T-cell (primary cell): ENCODE measurements around the gene LTF. TPM values are rescaled to one million over a fixed set of nuclear protein-coding genes. Genes with fewer than 3 reads are reported as not detected.
"Not testable (repeated sequence)": the region's sequence is repeated elsewhere in the genome, so short reads cannot be mapped to it uniquely, and the experiment has no call there.

ENCODE experiments used
- ATAC-seq, 4 experiments: fragments of 200-7000 bp in 3 of 4; fragments of 150-1000 bp in 1 of 4; cut with Tn5 transposase; replicated peaks in 1 of 4; 1 replicate in 3 of 4; 2 replicates in 1 of 4; pipeline ENCODE4 v1.10.0; 2021; ENCODE audit warnings: moderate library complexity in 3 of 4, mild to moderate bottlenecking in 2 of 4, moderate number of reproducible peaks in 1 of 4
- CTCF ChIA-PET, 2 donors: fragments of 300-600 bp; sonication (Branson Sonifier 250); formaldehyde crosslinking; loops; one replicate each; lab custom pipeline; 2022; ENCODE audit warnings: antibody characterized with exemption in 2 of 2; lab: Charles Lee
- POLR2A ChIA-PET, 2 donors: fragments of 300-600 bp; sonication (Branson Sonifier 250); formaldehyde crosslinking; loops; one replicate each; lab custom pipeline; 2022; ENCODE audit warnings: antibody characterized with exemption in 2 of 2; lab: Charles Lee
- DNase-seq, 35 experiments: peaks; one replicate each; pipeline versions ENCODE4 v3.0.0 to v3.0.0-alpha.2; 2013 to 2023
- H3K27ac ChIP-seq: one replicate; pipeline ENCODE4 v1.5.1; 2013; ENCODE audit warnings: low read length
- H3K27me3 ChIP-seq, 2 experiments: replicated peaks in 1 of 2; 1 replicate in 1 of 2; 2 replicates in 1 of 2; pipeline versions ENCODE4 v1.6.1 to v1.7.0; 2013; ENCODE audit warnings: low read length in 1 of 2, mixed read lengths in 1 of 2; ENCODE audit not compliant: control insufficient read depth in 2 of 2, insufficient read depth in 2 of 2; ENCODE audit errors: extremely low read depth in 1 of 2
- H3K36me3 ChIP-seq, 2 donors: 1 replicate in 1 of 2; 2 replicates in 1 of 2; pipeline versions ENCODE4 v1.6.1 to v1.7.0; 2013; ENCODE audit warnings: low read length in 1 of 2; ENCODE audit not compliant: control insufficient read depth in 2 of 2, insufficient read depth in 1 of 2; ENCODE audit errors: extremely low read depth in 1 of 2
- H3K4me1 ChIP-seq, 2 experiments: 1 replicate in 1 of 2; 2 replicates in 1 of 2; pipeline versions ENCODE4 v1.6.1 to v1.7.0; 2013; ENCODE audit warnings: low read length in 2 of 2, mixed read lengths in 1 of 2; ENCODE audit not compliant: insufficient read depth in 2 of 2, control insufficient read depth in 1 of 2; ENCODE audit errors: extremely low read depth in 1 of 2
- H3K4me3 ChIP-seq, 2 donors: 1 replicate in 1 of 2; 2 replicates in 1 of 2; pipeline versions ENCODE4 v1.5.1 to v1.7.0; 2013; ENCODE audit warnings: mild to moderate bottlenecking in 2 of 2, low read length in 1 of 2, moderate library complexity in 1 of 2; ENCODE audit not compliant: control insufficient read depth in 1 of 2; ENCODE audit errors: extremely low read depth in 1 of 2
- H3K9me3 ChIP-seq: 2 replicates; pipeline ENCODE4 v1.7.0; 2013
- H3K27ac Mint-ChIP-seq, 2 donors: one replicate each; pipeline ENCODE4 v1.8.0; 2020 to 2021; ENCODE audit warnings: mild to moderate bottlenecking in 2 of 2, mixed read lengths in 2 of 2
- H3K27me3 Mint-ChIP-seq, 2 donors: one replicate each; pipeline ENCODE4 v1.8.0; 2021 to 2022; ENCODE audit warnings: mixed read lengths in 2 of 2
- H3K36me3 Mint-ChIP-seq: one replicate; pipeline ENCODE4 v1.8.0; 2021; ENCODE audit warnings: mixed read lengths
- H3K4me1 Mint-ChIP-seq, 3 donors: one replicate each; pipeline ENCODE4 v1.8.0; 2020 to 2022; ENCODE audit warnings: mixed read lengths in 3 of 3, mild to moderate bottlenecking in 1 of 3
- H3K4me3 Mint-ChIP-seq, 3 donors: one replicate each; pipeline ENCODE4 v1.8.0; 2020 to 2022; ENCODE audit warnings: mild to moderate bottlenecking in 3 of 3, mixed read lengths in 3 of 3, moderate library complexity in 3 of 3
- H3K9me3 Mint-ChIP-seq, 3 donors: one replicate each; pipeline ENCODE4 v1.8.0; 2020 to 2022; ENCODE audit warnings: mixed read lengths in 3 of 3
- WGBS: methylation state at CpG from one replicate; pipeline ENCODE4 v1.1.5; 2013; ENCODE audit warnings: missing lambda C conversion rate; ENCODE audit not compliant: insufficient coverage; 5-methylcytosine and 5-hydroxymethylcytosine counted together
- total RNA-seq, 35 experiments: library from RNA in 6 of 35; stranded (reverse) in 6 of 35; fragments of 120-200 nt in 1 of 35; gene quantifications; one replicate each; pipeline versions ENCODE4 v1.2.1 to v1.2.4 and lab custom pipeline; 2013 to 2026

The LTF gene
- total RNA-seq, 5 donors from 2014 or later (not counting 1 experiment from before 2014, with no cell fraction given) = 0.16 TPM; not detected in 4

DNA sequence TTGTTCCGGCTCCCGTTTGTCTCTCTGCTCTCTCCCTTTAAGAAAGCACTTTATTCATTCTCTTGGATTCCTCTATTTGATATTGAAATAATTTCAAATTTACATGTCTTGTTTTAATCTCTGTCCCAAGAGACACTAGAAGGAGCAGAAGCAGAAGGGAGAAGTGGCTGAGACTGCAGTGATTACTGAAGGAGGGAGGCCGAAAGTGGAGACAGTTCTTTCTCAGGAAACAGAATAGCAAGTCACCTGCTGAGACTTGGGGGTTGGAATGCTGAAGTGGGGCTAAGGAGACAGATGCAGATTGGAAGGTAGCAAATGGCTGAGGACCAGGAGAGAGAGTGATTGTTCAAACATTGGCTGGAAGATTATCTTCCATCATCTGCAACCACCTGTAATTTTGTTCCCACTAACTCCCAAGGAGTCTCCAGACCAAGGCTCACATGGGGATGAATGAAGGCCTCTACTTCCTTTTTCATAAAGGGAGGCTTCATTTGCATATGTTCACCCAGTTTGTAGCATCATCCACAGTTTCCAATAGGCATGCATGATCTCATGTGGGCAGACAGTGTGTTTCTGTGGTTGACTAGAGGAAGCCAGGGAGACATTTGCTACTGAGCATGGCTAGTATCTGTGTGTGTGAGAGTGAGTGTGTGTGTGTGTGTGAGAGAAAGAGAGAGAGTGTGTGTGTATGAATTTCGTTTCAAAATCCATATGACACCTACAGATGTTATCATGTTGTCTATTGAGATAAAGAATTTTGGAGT lies 24.0 kb downstream of the LTF start:
- Mint-ChIP-seq H3K4me3 (peak overlapping the region in 1 of 3 donors; percentile 0), H3K27me3 (no peaks in the 10 kb centered on the region), H3K27ac (peak overlapping the region; percentile 15 to 22), H3K9me3 (no peaks in the 10 kb centered on the region), H3K36me3 (no peaks in the 10 kb centered on the region), H3K4me1 (peaks cover 20 to 25% (median 24%) of the 10 kb centered on the region in 3 donors)
- 100% methylated on average over 1 of the region's 4 CpGs for WGBS
- Histone ChIP-seq H3K4me1 (peaks cover 19 to 33% of the 10 kb centered on the region in 2 experiments), H3K27me3 (peaks cover 0 to 4% of the 10 kb centered on the region in 2 experiments), H3K4me3 (no peak overlapping the region), H3K9me3 (no peaks in the 10 kb centered on the region), H3K36me3 (no peaks in the 10 kb centered on the region), H3K27ac (no peak overlapping the region)
- CTCF ChIA-PET = interaction anchor here in 1 of 2 donors (0.6 kb wide), 1 partner anchor 1548 kb away, joined by 4 read pairs; no protein-coding TSS in a partner anchor
- POLR2A ChIA-PET = no interaction called here
- peak; percentile 89 to 98 (median 93) for ATAC-seq
- DNase-seq = peak in 24 of 35 experiments; percentile 4 to 68 (median 20)

DNA sequence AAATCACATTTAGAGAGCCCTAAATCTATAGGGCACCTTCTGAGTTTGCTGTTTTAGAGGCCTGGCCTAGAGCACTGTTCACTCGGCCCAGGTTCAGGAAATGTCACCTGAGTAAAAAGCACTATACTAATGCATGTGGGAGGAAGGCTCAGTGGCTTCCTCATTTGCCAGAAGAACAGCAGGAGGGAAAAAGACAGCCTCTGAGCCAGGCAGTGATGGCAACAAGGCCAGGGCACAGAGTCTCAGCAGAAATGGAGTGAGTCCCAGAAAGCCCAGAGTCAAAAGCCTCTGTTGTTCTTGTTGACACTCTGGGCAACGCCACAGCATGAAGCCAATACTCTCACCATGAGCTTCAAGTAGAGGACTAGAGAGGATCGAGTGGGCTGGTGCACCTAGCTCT lies 25.9 kb downstream of the LTF start:
- Histone ChIP-seq H3K4me3 (no peak overlapping the region), H3K9me3 (no peaks in the 10 kb centered on the region), H3K36me3 (no peaks in the 10 kb centered on the region), H3K27ac (no peak overlapping the region), H3K27me3 (no peaks in the 10 kb centered on the region), H3K4me1 (peaks cover 19 to 33% of the 10 kb centered on the region in 2 experiments)
- Mint-ChIP-seq H3K36me3 (no peaks in the 10 kb centered on the region), H3K27me3 (no peaks in the 10 kb centered on the region), H3K4me1 (peaks cover 20 to 27% (median 24%) of the 10 kb centered on the region in 3 donors), H3K27ac (no peak overlapping the region), H3K4me3 (no peak overlapping the region), H3K9me3 (no peaks in the 10 kb centered on the region)
- WGBS = 72% methylated on average over 3 of the region's 3 CpGs
- ChIA-PET CTCF (interaction anchor here (0.6 to 1.3 kb wide), 3 partner anchors 50 to 173 kb away, joined by 3 to 5 read pairs (median 5); no protein-coding TSS in a partner anchor), POLR2A (no interaction called here)
- DNase-seq = no peak
- no peak for ATAC-seq

DNA sequence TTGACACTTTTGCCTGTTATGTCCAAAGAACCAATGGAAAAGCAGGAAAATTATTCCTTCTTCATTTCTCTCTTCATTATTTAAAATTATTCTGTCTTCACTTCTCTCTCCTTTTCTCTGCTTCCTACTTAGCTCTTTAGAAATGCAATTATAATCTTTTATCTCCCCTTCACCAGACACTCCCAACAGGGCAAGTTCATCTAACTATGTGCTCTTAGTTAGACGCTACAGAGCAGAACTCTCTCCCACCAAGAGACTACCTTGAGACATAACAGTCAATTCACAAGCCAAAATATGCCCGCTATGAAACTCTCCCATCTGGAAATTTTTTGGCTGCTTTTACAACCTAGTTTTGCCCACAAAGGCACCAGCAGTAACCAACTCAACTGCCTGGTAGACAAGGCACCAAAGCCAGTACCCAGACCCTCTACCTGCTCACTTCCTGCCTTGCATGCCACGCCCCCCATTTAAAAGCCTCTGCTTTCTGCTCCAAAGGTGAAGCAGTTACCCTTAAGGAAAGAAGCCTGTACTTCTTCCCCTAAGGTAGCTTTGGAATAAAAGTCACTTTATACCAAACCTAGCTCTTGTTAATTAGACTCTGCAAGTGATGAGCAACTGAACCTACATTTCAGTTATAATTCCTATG lies 29.5 kb downstream of the LTF start:
- Histone ChIP-seq H3K4me3 (no peak overlapping the region), H3K4me1 (peaks cover 3 to 11% of the 10 kb centered on the region in 2 experiments), H3K27ac (no peak overlapping the region), H3K27me3 (no peaks in the 10 kb centered on the region), H3K36me3 (no peaks in the 10 kb centered on the region), H3K9me3 (no peaks in the 10 kb centered on the region)
- H3K4me3 Mint-ChIP-seq = no peak overlapping the region
- ATAC-seq (peak in 1 of 4 experiments; percentile 56), DNase-seq (peak in 1 of 35 experiments; percentile 4)
- CTCF ChIA-PET = no interaction called here
- WGBS = 100% methylated on average over 2 of the region's 3 CpGs
- peaks cover 5% of the 10 kb centered on the region for H3K36me3 Mint-ChIP-seq
- peaks cover 12 to 21% (median 14%) of the 10 kb centered on the region in 3 donors for H3K9me3 Mint-ChIP-seq
- peaks cover 0 to 11% (median 9%) of the 10 kb centered on the region in 3 donors for H3K4me1 Mint-ChIP-seq
- POLR2A ChIA-PET = no interaction called here
- no peaks in the 10 kb centered on the region for H3K27me3 Mint-ChIP-seq
- no peak overlapping the region for H3K27ac Mint-ChIP-seq

DNA sequence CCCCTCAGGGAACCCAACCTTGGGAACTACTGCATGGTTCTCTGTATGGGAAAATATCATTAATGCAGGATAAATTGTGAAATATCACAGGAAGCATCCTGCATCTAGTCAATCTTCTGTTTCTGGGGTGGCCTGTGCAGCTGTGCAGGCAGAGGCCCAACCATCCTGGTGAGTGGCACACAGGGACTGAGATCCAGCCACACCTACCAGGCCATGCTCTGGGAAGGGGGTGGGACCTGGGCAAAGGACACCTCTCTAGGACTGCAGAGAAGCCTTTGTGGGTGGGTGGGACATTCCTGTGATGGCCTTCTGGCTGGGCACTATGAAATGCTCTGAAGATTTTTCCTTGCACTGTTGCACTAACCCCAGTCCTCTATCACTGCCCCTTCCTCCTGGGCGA lies 30.9 kb downstream of the LTF start:
- ATAC-seq = no peak
- Mint-ChIP-seq H3K27ac (no peak overlapping the region), H3K4me3 (no peak overlapping the region), H3K9me3 (peaks cover 12 to 21% (median 14%) of the 10 kb centered on the region in 3 donors), H3K36me3 (peaks cover 5% of the 10 kb centered on the region), H3K27me3 (no peaks in the 10 kb centered on the region), H3K4me1 (peaks cover 0 to 9% (median 6%) of the 10 kb centered on the region in 3 donors)
- CTCF ChIA-PET = no interaction called here
- POLR2A ChIA-PET = no interaction called here
- Histone ChIP-seq H3K27me3 (no peaks in the 10 kb centered on the region), H3K27ac (no peak overlapping the region), H3K4me1 (peaks cover under 1 to 5% of the 10 kb centered on the region in 2 experiments), H3K9me3 (no peaks in the 10 kb centered on the region), H3K36me3 (no peaks in the 10 kb centered on the region), H3K4me3 (no peak overlapping the region)
- DNase-seq = no peak
- no CpG with 5 or more reads among the region's 1 CpG for WGBS

DNA sequence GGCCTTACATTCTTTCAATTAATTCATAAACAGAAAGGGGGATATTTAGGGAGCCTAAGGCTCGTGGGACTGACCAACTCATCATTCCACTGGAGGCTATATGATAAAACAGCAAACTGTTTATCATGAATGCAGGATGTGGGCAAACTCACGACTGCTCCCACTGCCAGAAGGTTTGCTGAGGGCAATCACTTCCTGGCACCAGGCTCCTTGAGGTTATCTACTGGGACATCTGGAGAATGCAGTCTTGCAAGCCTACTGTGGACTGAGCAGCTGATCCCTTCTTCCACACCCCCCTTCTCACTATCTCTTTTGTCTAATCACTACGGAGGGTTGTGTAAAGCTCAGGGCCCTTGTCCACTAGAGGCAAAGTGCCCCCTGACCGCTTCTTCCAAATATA lies 31.6 kb downstream of the LTF start:
- ATAC-seq, H3K27me3 Mint-ChIP-seq, H3K36me3 ChIP-seq, DNase-seq, CTCF ChIA-PET, H3K9me3 ChIP-seq, POLR2A ChIA-PET, H3K27ac ChIP-seq, H3K4me3 ChIP-seq, H3K4me1 ChIP-seq, H3K4me3 Mint-ChIP-seq, H3K27ac Mint-ChIP-seq, H3K27me3 ChIP-seq, H3K36me3 Mint-ChIP-seq, H3K4me1 Mint-ChIP-seq: not testable (repeated sequence)
- WGBS = 83% methylated on average over 1 of the region's 4 CpGs
- H3K9me3 Mint-ChIP-seq = peaks cover 12 to 21% (median 14%) of the 10 kb centered on the region in 3 donors

DNA sequence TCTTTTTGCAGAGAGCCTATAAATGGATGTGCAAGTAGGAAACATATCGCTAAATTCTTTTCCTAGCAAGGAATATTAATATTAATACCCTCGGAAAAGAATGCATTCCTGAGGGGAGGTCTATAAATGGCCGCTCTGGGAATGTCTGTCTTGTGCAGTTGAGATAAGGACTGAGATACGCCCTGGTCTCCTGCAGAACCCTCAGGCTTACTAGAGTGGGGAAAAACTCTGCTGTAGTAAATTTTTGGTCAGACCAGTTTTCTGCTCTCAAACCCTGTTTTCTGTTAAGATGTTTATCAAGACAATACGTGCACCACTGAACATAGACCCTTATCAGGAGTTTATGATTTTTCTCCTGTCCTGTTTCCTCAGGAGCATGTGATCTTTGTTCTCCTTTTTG lies 32.8 kb downstream of the LTF start:
- Mint-ChIP-seq H3K4me1 (peaks cover 3 to 11% (median 7%) of the 10 kb centered on the region in 3 donors), H3K9me3 (peaks cover 12 to 21% (median 14%) of the 10 kb centered on the region in 3 donors)
- POLR2A ChIA-PET, CTCF ChIA-PET, H3K4me3 Mint-ChIP-seq, H3K27me3 ChIP-seq, H3K4me3 ChIP-seq, H3K27ac Mint-ChIP-seq, H3K27me3 Mint-ChIP-seq, ATAC-seq, DNase-seq, H3K9me3 ChIP-seq, H3K27ac ChIP-seq, H3K36me3 ChIP-seq, H3K4me1 ChIP-seq, H3K36me3 Mint-ChIP-seq: not testable (repeated sequence)
- 100% methylated on average over 1 of the region's 5 CpGs for WGBS
